ENCODE data around the gene ADARB1. TPM values are rescaled to one million over a fixed set of nuclear protein-coding genes. Genes with fewer than 3 reads are reported as not detected.

ADARB1 gene
- total RNA-seq, 2 experiments from 2014 or later: 6.6 to 20.5 TPM

DNA sequence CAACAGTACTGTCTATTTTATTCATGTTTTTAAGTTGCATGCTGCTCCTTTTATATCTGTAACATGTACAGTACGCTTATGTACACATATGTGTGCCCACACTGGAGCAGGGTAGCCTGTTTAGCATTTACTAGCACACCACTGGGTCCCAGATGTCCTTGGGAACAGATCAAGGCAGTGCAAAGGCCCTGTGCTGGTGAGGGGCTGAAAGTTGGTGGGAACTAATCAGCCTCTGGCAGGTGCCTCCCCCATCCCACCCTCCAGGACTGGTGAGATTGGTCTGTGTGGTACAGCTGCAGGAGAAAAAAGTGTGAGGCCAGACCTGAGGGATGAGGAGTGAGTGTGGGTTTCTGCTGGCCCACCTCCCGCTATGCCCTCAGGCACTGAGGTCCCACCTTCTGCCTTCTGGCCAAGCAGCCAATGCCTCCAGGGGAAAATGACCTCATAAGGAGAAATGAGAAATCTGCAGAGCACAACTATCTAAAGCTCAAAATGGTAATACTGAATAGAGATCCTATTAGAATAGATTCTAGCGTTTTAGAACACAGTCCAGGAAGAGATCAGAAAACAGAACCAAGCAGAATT is 154.4 kb downstream of the ADARB1 start:
- no peaks in the 10 kb centered on the region for H3K79me2 ChIP-seq (ENCODE audit: insufficient read depth, low read depth, low read length)
- POLR2A ChIA-PET: no interaction called here
- DNase-seq (ENCODE audit: low spot score): no peak
- no peak overlapping the region for H3K27ac ChIP-seq (ENCODE audit: low read depth, low read length, poor library complexity, severe bottlenecking)
- no peak for TF ChIP-seq EZH2phosphoT487 (IDR thresholded peaks at IDR 0.05; ENCODE audit: borderline replicate concordance, low read depth, low read length)
- TF ChIP-seq, protein P1, sequence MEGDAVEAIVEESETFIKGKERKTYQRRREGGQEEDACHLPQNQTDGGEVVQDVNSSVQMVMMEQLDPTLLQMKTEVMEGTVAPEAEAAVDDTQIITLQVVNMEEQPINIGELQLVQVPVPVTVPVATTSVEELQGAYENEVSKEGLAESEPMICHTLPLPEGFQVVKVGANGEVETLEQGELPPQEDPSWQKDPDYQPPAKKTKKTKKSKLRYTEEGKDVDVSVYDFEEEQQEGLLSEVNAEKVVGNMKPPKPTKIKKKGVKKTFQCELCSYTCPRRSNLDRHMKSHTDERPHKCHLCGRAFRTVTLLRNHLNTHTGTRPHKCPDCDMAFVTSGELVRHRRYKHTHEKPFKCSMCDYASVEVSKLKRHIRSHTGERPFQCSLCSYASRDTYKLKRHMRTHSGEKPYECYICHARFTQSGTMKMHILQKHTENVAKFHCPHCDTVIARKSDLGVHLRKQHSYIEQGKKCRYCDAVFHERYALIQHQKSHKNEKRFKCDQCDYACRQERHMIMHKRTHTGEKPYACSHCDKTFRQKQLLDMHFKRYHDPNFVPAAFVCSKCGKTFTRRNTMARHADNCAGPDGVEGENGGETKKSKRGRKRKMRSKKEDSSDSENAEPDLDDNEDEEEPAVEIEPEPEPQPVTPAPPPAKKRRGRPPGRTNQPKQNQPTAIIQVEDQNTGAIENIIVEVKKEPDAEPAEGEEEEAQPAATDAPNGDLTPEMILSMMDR (conservative IDR thresholded peaks at IDR 0.05; ENCODE audit: low read length): no peak
- intact Hi-C loops (cut with micrococcal nuclease; ENCODE audit: unreplicated experiment): loop anchor here (5.0 kb wide), 1 partner anchor 76 kb away; no protein-coding TSS in a partner anchor
- no peak overlapping the region for H3K4me2 ChIP-seq (ENCODE audit: low read length)
- H3K4me3 ChIP-seq (ENCODE audit: low read depth, low read length, poor library complexity, severe bottlenecking): no peak overlapping the region
- no peaks in the 10 kb centered on the region for H4K20me1 ChIP-seq (ENCODE audit: insufficient read depth, low read length)
- no peaks in the 10 kb centered on the region for H3K9me3 ChIP-seq (ENCODE audit: low read length)
- no TSS peak for BruUV-seq (replicated peaks)
- H3K36me3 ChIP-seq (ENCODE audit: insufficient read depth, low read length): no peaks in the 10 kb centered on the region
- H3K9me2 ChIP-seq (ENCODE audit: insufficient read depth, low read length): no peaks in the 10 kb centered on the region
- CTCF ChIA-PET (ENCODE audit: unreplicated experiment): no interaction called here
- H2AFZ ChIP-seq (ENCODE audit: low read length): no peak overlapping the region
- H3K4me1 ChIP-seq (ENCODE audit: insufficient read depth, low read length, poor library complexity, severe bottlenecking): no peaks in the 10 kb centered on the region

DNA sequence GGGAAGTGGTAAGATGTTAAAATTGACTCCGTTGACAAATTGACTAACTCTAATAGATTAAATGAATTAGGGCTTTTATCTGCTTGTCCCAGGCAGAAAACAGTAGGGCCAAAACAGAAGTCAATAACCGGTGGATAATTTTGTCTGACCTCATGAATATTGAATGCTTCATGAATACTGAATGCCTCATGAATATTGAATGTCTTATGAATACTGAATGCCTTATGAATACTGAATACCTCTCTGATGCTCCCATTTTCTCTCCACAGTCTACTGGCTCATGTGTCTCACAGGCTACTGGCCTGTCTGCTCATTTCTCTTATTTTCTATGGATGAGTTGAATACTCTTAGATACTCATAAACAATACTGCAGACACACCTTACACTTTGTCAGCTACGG is 157.3 kb downstream of the ADARB1 start:
- H4K20me1 ChIP-seq (ENCODE audit: insufficient read depth, low read length): no peaks in the 10 kb centered on the region
- H3K9me2 ChIP-seq (ENCODE audit: insufficient read depth, low read length): no peaks in the 10 kb centered on the region
- no peak overlapping the region for H3K4me3 ChIP-seq (ENCODE audit: low read depth, low read length, poor library complexity, severe bottlenecking)
- ChIA-PET CTCF (ENCODE audit: unreplicated experiment) (no interaction called here), POLR2A (no interaction called here)
- no peaks in the 10 kb centered on the region for H3K36me3 ChIP-seq (ENCODE audit: insufficient read depth, low read length)
- intact Hi-C loops (cut with micrococcal nuclease; ENCODE audit: unreplicated experiment): no loop called here
- TF ChIP-seq EZH2phosphoT487 (IDR thresholded peaks at IDR 0.05; ENCODE audit: borderline replicate concordance, low read depth, low read length): no peak
- TF ChIP-seq, protein P1 (conservative IDR thresholded peaks at IDR 0.05; ENCODE audit: low read length): no peak
- no peak for DNase-seq (ENCODE audit: low spot score)
- no peaks in the 10 kb centered on the region for H3K79me2 ChIP-seq (ENCODE audit: insufficient read depth, low read depth, low read length)
- no TSS peak for BruUV-seq (replicated peaks)
- no peak overlapping the region for H3K4me2 ChIP-seq (ENCODE audit: low read length)
- no peaks in the 10 kb centered on the region for H3K9me3 ChIP-seq (ENCODE audit: low read length)
- H3K4me1 ChIP-seq (ENCODE audit: insufficient read depth, low read length, poor library complexity, severe bottlenecking): no peaks in the 10 kb centered on the region
- no peak overlapping the region for H3K27ac ChIP-seq (ENCODE audit: low read depth, low read length, poor library complexity, severe bottlenecking)
- no peak overlapping the region for H2AFZ ChIP-seq (ENCODE audit: low read length)

DNA sequence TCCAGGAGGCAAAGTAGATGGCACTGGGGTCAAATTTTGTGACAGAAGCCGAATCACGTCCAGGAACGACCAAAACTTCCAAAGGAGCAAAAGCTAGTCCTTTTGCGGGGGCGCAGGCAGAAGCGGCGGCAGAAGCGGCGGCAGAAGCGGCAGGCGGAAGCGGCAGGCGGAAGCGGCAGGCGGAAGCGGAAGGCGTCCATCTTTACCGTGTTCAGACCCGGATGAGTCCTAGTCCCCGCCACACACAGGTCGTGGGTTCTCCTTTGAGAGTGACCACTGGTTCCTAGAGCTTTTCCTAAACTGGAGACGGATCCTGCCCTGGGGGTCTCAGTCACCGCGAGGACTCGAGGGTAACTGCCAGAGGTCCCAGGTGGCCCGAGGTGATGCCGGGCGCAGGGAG is 159.7 kb downstream of the ADARB1 start:
- TF ChIP-seq, protein P1 (conservative IDR thresholded peaks at IDR 0.05; ENCODE audit: low read length): no peak
- TF ChIP-seq EZH2phosphoT487 (IDR thresholded peaks at IDR 0.05; ENCODE audit: borderline replicate concordance, low read depth, low read length): no peak
- POLR2A ChIA-PET: no interaction called here
- H3K4me2 ChIP-seq (ENCODE audit: low read length): no peak overlapping the region
- no peaks in the 10 kb centered on the region for H3K4me1 ChIP-seq (ENCODE audit: insufficient read depth, low read length, poor library complexity, severe bottlenecking)
- H2AFZ ChIP-seq (ENCODE audit: low read length): no peak overlapping the region
- H3K9me2 ChIP-seq (ENCODE audit: insufficient read depth, low read length): no peaks in the 10 kb centered on the region
- no peaks in the 10 kb centered on the region for H4K20me1 ChIP-seq (ENCODE audit: insufficient read depth, low read length)
- CTCF ChIA-PET (ENCODE audit: unreplicated experiment): no interaction called here
- no peak overlapping the region for H3K27ac ChIP-seq (ENCODE audit: low read depth, low read length, poor library complexity, severe bottlenecking)
- no peak overlapping the region for H3K4me3 ChIP-seq (ENCODE audit: low read depth, low read length, poor library complexity, severe bottlenecking)
- no peaks in the 10 kb centered on the region for H3K9me3 ChIP-seq (ENCODE audit: low read length)
- intact Hi-C loops (cut with micrococcal nuclease; ENCODE audit: unreplicated experiment): no loop called here
- H3K36me3 ChIP-seq (ENCODE audit: insufficient read depth, low read length): no peaks in the 10 kb centered on the region
- no peak for DNase-seq (ENCODE audit: low spot score)
- no peaks in the 10 kb centered on the region for H3K79me2 ChIP-seq (ENCODE audit: insufficient read depth, low read depth, low read length)
- no TSS peak for BruUV-seq (replicated peaks)

Measured in OCI-LY7 (cell line).